Cerebellar nuclear complex (tissue), 1 donor: ENCODE data around the gene HIRIP3.

Source experiments
- DNase-seq, 2 experiments: peaks; one replicate each; lab custom pipeline; 2025; lab: John Stamatoyannopoulos, UW

The HIRIP3 gene

DNA sequence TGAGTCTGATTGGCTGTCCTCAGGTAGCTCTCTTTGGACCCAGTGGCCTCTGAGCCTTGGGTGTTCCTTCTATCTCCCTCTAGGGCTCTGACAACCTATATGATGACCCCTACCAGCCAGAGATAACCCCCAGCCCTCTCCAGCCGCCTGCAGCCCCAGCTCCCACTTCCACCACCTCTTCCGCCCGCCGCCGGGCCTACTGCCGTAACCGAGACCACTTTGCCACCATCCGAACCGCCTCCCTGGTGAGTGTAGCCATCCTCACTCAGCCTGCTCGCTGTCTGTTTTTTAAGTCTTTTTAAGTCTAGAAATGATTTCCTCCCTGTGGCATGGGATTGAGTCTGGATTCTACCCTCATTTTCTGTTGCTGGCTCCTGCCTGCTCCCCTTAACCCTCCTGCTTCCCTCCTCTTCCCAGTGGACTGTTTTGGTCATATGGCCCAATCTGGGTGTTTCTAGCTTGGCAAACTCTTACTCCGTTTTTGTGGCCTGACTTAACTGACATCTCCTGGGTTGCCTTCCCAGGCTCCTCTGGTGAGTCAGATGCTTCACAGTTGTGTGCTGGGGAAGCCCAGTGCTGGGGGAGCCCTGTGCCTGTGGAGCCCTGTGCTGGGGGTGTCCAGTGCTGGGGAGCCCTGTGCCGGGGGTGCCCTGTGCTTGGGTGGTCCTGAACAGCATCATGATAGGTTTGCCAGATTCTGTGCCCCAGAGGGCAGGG, 11.8 kb downstream of the HIRIP3 start:
- no peak for DNase-seq

- DNase-seq = no peak
These were observed 12.6 kb downstream of the HIRIP3 start for GRCh38 chr16:29982560-29983419.

DNA sequence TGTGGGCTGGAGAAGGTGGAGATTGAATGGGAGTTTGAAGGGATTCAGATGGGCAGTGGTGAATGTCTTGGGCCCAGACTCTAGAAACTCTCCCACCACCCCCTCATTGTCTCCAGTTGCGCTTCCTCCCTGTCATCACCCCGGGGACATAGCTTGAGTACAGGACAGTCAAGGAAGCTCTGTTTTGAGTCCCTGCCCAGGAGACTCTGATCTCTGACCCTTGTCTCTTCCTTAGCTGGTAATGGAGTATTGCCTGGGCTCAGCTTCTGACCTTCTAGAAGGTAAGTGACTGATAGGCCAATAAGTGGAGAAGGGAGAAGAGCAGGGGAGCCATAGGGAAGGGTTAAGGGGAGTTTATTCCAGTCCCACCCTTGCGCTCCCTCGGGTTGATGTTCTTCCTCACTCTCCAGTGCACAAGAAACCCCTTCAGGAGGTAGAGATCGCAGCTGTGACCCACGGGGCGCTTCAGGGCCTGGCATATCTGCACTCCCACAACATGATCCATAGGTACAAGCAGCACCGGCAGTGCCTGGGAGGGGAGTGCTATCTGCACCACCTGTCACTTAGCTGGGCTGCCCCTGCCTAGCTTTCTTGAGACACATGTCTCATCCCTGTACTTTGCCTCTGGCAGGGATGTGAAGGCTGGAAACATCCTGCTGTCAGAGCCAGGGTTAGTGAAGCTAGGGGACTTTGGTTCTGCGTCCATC, 16.7 kb downstream of the HIRIP3 start:
- no peak for DNase-seq

- DNase-seq = no peak
These were observed 17.3 kb downstream of the HIRIP3 start for GRCh38 chr16:29978081-29978480.

- no peak for DNase-seq
These were observed 18.2 kb downstream of the HIRIP3 start for GRCh38 chr16:29977063-29977825.

- DNase-seq = no peak
These were observed 19.5 kb downstream of the HIRIP3 start for GRCh38 chr16:29975811-29976511.

DNA sequence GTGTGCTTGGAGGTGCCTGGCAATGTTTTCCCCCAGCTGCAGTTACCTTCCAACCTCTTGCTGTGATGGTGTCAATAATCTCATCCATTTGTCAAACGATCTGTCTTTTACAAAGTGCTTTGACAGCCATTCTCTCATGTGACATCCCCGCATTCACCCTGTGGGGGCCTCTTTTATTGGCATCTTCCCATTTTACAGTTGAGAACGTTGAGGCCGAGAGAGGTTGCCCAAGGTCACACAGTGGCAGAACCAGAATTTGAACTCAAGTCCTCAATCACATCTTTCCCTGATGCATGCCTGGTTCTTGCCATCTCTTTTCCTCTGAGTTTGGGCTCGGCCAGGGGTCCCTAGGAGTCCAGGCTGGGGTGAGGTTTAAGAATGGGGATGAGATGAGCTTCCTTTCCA, 20.3 kb downstream of the HIRIP3 start:
- DNase-seq = no peak

GRCh38 chr16:29974291-29975133, 20.9 kb downstream of the HIRIP3 start:
- no peak for DNase-seq

DNA sequence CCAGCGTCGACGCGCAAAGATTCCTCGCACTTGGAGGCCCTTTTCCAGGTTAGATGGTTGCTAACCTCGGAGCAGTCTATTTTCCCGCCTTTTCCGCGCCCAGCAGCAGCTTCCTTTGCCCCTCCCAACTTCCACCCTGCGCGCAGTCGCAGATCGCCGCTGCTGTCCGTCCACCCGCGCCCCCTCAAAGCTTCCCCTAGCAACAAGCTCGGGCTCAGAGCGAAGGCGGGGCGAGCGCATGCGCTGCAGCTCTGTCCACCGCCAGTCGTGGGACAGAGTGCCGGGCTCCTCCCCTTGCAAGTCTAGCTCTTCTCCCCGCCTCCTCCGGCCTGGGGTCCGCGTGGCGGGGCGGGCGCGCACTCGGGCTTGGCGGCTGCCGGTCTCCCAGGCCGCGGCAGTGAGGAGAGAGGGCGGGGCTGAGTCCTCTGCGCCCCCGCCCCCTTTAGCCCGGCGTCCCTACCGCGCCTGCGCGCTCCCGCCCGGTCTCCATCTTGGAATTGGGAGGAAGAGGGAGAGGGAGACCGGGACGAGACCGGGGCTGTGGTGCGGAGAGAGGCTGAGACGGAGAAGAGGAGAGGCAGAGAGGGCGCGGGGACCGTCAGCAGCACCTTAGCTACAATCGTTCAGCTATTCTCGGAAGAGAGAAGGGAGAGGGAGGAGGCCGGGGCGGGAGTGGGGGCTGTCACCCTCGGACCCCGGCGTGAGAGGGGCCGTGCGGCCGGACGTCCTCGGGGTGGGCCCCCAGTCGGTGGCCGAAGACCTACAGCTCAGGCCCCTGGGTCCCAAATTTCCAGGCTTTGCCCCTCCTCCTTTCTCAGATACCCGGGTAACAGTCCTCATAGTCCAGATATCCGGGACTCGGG, 21.8 kb downstream of the HIRIP3 start, which contains the start of gene TAOK2:
TAOK2 (plus strand) TSS at position 485 of the 863 bp plus-strand sequence. CDS start 3,905 bp downstream, outside the sequence.
- peak; percentile 97 to 99 for DNase-seq

- DNase-seq = no peak
These were observed 22.4 kb downstream of the HIRIP3 start for GRCh38 chr16:29972992-29973383.

DNA sequence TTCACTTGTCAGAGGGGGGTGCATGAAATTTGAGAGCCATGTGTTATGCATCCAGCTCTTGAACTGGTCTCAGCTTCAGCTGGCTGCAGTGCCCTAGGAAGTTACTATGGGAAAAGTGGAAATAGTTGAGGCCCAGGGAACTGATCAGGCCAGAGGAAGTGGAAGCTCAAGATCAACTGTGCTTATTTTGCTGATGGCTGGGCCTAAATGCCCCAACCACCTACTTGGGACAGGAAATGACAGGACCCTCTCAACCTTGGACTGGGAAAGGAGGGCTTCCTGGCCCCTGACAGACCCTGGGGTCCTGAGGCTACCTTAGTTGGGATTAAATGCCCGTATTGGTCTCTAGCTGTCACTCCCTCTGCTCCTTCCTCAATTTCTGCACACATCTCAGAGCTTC, 22.9 kb downstream of the HIRIP3 start:
- no peak for DNase-seq

DNA sequence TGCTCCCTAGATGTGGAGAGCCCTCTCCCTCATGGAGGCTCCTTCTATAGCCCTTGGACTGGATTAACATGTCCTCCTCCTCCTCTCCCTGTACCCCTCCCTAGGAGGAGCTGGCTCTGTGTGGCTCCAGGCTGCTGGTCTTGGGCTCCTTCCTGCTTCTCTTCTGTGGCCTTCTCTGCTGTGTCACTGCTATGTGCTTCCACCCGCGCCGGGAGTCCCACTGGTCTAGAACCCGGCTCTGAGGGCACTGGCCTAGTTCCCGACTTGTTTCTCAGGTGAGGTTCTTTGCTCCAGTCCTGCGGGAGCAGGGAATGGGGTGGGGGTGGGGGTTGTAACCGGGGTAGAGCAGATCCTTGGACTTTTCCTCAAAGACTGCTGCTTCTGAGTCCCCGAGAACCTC, 24.1 kb downstream of the HIRIP3 start:
- no peak for DNase-seq

DNA sequence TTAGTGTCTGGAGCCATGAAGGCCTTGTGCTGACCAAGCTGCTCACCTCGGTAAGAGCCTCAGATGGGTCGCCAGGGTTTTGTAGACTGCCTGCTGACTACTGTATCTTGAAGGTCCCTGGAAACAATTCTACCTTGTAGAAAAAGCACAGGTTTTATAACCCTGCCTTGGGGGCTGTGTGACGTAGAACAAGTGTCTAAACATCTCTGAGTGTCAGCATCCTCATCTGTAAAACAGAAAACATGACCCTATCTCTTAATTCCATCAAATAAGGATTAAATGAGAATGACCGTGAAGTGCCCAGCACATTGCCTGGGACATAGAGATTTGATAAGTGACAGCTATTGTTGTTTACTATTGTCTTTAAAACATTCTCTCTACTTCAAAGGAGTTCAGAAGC, 27.2 kb downstream of the HIRIP3 start:
- DNase-seq = no peak

DNA sequence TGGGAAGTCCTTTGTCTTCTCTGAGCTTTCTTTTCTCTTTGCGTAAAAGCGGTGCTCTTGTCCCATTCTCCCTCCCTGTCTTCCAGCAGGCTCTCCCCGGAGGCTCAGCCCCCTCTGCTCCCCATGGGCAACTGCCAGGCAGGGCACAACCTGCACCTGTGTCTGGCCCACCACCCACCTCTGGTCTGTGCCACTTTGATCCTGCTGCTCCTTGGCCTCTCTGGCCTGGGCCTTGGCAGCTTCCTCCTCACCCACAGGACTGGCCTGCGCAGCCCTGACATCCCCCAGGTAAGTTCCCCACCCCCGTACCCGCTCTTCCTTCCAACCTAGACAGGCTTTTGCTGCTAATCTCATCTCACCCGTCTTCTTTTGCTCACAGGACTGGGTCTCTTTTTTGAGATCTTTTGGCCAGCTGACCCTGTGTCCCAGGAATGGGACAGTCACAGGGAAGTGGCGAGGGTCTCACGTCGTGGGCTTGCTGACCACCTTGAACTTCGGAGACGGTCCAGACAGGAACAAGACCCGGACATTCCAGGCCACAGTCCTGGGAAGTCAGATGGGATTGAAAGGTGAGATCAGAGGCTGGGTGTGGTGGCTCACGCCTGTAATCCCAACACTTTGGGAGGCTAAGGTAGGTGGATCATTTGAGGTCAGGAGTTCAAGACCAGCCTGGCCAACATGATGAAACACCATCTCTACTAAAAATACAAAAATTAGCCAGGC, 32.2 kb downstream of the HIRIP3 start:
- no peak for DNase-seq

DNA sequence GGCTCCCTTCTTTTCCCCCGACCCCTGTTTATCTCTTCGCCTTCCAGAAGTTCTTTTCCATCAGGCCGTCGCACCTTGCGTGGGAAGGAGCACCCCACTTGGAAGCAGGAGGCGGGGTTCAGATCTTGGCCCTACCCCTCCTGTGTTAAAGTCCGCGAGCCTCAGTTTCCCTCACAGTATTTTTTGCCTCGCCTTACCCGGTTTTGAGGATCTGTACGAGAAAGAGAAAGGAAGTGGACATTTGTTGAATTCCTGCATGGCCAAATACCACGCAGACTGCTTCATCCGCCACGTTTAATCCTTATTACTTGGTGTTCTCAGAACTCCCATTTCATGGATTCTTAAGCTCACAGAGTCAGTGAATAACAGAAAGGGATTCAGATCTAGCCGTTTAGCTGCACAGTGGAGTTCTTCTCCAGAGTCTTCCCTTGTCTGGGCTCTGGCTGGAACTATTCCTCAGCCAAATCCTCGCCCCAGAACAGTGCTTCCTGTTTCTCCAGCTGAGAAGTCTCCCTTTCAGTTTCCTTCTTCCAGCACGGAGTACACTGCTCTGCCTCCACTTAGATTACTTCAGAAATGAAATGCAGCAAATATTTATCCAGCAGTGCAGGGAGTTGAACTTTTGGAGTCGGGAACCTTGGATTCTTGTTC, 32.9 kb downstream of the HIRIP3 start:
- no peak for DNase-seq

DNA sequence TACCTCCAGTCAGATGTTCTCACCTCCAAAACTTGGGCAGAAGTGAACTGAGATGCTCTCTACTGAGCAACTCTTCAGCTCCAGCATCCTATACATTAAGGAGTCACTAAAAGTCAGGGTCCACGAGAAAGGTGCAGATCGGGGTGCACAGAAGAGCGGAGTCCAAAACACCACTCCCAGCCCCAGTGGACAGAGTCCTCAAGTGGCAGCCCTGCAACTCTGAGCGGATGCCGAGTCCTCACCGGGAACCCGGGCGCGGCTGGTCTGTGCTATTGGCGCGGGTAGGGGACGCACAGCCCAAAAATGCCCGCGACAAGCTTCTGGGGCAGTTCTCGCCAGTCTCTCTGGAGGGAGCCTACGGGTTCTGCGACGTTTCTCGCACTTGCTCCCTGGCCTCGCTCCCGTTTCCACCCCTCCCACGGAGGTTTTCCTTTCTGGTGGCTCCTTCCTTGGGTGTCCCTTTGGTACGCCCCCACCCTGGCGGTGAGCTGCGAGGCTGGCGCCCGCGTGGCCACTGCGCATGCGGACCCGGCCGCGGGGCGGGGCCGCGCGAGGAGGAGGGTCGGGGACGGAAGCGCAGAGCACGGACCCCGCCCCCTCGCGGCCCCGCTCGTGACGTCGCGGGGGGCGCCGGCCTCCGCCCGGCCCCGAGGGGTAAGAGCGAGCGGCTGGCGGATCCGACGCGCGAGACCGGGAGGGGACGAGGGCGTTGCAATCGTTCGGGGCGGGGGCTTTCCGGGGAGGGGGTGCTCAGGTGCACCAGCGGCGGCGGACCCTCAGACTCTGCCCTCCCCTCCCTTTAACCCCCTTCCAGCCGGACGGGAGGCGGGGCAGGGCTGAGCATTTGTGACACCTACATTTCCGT, 33.7 kb downstream of the HIRIP3 start, which contains the start of gene TMEM219:
TMEM219 (plus strand) TSS at position 601 of the 865 bp plus-strand sequence. CDS start 1,065 bp downstream, outside the sequence.
- peak in 1 of 2 experiments; percentile 69 for DNase-seq

DNA sequence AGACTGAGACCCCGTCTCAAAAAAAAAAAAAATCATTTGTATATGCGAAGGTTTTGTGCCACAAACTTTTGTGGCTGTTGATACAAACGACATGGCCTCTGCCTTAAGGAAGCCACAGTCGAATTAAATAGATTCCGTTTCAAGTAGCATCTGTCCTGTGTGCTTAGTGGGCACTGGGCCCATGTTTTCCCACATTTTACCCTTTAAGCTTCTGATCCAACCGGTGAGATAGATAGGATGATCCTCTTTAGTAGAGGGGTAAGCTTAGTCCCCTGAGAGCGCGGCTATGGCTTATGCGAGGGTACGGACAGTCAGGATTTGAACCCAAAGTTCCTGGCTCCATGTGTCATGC, 34.3 kb downstream of the HIRIP3 start:
- DNase-seq = no peak
